Measurements from ENCODE around the gene ARFRP1.
"Not testable (repeated sequence)": the region's sequence is repeated elsewhere in the genome, so short reads cannot be mapped to it uniquely, and the experiment has no call there.

Gene ARFRP1

DNA sequence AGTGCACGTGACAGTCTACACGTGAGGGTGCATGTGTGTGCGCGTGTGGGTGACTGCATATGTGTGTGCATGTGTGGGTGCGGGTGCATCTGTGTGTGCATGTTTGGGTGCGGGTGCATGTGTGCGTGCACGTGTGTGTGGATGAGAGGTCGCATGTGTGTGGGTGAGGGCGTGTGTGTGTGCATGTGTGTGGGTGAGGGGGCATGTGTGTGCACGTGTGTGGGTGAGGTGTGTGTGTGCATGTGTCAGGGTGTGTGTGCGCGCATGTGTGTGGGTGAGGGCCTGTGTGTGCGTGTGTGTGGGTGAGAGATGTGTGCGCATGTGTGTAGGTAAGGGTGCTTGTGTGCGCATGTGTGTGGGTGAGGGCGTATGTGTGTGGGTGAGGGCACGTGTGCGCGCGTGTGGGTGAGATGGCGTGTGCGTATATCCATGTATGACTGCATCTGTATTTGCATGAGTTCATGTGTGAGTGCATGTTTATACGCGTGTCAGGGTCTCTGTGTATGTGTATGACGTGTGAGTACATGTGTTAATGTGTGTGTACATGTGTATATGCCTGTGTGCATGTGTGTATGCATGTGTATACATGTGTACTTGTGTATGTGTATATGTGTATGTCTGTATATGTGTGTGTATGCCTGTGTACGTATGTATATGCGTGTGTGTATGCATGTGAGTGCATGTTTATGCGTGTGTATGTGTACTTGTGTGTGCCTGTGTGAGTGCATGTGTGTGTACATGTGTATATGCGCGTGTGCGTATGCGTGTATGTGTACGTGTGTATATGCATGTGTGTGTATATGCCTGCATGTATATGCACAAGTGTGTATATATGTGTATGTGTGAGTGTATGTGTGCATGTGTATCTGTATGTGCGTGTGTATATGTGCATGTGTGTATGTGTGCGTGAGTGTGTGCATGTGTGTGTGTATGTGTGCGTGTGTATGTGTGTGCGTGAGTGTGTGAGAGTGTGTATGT is 24.6 kb upstream of the ARFRP1 start:
- DNase-seq (ENCODE audit: low read depth) = no peak

DNA sequence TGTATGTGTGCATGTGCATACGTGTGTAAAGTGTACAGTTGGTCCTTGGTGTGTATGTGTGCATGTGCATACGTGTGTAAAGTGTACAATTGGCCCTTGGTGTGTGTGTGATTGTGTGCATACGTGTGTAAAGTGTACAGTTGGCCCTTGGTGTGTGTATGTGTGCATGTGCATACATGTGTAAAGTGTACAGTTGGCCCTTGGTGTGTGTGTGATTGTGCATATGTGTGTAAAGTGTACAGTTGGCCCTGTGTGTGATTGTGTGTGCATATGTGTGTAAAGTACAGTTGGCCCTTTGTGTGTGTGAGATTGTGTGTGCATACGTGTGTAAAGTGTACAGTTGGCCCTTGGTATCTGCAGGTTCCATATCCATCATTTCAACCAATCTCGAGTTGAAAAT is 23.6 kb upstream of the ARFRP1 start:
- no peak for DNase-seq (ENCODE audit: low read depth)

DNA sequence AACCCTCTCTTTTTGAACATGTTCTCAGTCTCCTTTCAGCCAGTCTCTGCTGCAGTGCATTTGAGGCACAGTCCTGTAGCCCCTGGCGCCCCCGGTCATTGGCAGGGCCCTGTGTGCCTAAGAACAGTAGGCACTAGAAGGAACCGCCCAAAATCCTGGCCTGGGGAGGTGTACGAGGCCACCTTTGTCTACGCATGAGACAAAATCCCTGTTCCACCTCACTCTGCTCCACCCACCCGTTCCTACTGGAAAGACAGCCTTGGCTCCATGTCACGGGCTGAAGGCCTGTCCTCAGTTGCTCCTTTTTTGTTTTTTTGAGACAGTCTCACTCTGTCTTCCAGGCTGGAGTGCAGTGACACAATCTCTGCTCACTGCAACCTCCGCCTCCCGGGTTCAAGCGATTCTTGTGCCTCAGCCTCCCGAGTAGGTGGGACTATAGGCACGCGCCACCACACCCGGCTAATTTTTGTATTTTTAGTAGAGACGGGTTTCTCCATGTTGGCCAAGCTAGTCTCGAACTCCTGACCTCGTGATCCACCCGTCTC is 22.5 kb upstream of the ARFRP1 start:
- DNase-seq (ENCODE audit: low read depth) = not testable (repeated sequence)

DNA sequence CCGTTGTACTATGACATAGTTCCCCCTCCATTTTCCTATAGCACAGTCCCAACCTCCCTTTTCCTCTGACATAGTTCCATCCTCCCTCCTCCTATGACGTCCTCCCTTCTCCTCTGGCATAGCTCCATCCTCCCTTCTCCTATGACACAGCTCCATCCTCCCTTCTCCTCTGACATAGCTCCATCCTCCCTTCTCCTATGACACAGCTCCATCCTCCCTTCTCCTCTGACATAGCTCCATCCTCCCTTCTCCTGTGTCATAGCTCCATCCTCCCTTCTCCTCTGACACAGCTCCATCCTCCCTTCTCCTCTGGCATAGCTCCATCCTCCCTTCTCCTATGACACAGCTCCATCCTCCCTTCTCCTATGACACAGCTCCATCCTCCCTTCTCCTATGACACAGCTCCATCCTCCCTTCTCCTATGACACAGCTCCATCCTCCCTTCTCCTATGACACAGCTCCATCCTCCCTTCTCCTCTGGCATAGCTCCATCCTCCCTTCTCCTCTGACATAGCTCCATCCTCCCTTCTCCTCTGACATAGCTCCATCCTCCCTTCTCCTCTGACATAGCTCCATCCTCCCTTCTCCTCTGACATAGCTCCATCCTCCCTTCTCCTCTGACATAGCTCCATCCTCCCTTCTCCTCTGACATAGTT is 15.3 kb upstream of the ARFRP1 start:
- not testable (repeated sequence) for DNase-seq (ENCODE audit: low read depth)

DNA sequence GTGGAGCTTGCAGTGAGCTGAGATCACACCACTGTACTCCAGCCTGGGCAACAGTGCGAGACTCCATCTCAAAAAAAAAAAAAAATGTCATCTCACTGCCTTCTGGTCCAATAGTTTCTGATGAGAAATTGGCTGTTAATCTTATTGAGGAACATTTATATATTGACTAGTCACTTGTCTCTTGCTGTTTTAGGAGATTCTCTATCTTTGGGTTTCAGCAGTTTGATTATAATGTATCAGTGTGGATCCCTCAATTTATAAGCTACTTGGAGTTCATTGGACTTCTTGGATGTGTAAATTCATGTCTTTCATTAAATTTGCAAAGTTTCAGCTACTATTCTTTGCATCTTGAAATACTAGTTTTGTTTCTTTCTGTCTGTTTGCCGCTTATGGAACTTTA is 11.2 kb upstream of the ARFRP1 start:
- no peak for DNase-seq (ENCODE audit: low read depth)

DNA sequence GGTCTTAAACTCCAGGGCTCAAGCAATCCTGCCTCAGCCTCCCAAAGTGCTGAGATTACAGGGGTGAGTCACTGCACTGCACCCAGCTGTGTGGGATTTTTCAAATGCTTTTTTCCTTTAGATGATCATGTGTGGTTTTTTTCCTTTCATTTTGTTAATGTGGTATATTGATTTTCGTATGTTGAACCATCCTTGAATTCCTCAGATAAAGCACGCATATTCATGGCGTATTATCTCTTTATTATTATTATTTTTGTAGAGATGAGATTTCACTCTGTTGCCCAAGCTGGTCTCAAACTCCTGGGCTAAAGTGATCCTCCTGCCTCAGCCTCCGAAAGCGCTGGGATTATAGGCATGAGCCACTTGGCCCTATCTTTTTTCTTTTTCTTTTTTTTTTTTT is 7.1 kb upstream of the ARFRP1 start:
- no peak for DNase-seq (ENCODE audit: low read depth)

DNA sequence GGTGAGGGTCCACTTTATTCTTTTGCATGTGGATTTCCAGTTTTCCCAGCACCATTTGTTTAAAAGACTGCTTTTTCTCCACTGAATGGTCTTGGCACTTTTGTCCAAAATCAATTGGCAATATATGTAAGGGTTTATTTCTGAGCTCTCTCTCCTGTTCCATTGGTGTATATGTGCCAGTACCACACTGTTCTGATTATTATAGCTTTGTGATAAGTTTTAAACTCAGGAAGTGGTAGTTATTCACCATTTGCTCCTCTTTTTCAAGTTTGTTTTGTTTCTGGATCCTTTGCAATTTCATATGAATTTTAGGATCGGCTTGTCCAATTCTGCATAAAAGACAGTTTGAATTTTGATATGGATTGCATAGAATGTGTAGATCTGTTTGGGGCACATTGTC is 4.4 kb upstream of the ARFRP1 start:
- DNase-seq (ENCODE audit: low read depth) = no peak

DNA sequence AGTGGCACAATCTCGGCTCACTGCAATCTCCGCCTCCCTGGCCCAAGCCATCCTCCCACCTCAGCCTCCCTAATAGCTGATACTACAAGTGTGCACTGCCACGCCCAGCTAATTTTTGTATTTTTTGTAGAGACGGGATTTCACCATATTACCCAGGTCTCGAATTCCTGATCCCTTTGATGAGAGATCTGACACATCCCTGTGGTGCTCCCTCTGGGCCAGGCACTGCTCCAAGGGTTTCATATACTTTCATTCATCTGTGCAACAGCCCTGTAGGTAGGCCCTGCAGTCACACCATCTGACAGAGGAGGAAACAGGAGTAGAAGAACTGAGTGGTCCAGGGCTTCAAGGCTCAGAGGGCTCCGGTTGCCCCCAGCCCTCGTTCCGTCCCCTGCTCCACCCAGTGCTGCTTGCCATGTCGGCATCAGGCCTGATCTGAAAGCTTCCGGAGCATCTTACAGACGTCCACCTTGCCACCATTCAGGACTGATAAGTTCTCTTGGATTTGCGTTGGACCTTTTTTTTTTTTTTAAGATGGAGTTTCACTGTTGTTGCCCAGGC is 3.4 kb upstream of the ARFRP1 start:
- no peak for DNase-seq (ENCODE audit: low read depth)

DNA sequence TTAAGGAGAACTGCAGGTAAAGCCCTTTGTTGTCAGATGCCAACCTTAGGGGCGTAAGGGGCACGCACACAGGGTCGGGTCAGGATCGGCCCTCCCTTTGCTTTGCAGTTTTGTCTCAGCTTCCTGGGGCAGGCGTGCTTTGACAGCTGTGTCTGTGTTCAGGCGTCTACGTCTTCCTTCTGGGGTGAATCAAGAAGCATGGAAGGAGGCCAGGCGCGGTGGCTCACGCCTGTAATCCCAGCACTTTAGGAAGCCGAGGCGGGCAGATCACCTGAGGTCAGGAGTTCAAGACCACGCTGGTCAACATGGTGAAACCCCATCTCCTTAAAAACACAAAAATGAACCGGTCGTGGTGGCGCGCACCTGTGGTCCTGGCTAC is 1.4 kb upstream of the ARFRP1 start:
- no peak for DNase-seq (ENCODE audit: low read depth)

DNA sequence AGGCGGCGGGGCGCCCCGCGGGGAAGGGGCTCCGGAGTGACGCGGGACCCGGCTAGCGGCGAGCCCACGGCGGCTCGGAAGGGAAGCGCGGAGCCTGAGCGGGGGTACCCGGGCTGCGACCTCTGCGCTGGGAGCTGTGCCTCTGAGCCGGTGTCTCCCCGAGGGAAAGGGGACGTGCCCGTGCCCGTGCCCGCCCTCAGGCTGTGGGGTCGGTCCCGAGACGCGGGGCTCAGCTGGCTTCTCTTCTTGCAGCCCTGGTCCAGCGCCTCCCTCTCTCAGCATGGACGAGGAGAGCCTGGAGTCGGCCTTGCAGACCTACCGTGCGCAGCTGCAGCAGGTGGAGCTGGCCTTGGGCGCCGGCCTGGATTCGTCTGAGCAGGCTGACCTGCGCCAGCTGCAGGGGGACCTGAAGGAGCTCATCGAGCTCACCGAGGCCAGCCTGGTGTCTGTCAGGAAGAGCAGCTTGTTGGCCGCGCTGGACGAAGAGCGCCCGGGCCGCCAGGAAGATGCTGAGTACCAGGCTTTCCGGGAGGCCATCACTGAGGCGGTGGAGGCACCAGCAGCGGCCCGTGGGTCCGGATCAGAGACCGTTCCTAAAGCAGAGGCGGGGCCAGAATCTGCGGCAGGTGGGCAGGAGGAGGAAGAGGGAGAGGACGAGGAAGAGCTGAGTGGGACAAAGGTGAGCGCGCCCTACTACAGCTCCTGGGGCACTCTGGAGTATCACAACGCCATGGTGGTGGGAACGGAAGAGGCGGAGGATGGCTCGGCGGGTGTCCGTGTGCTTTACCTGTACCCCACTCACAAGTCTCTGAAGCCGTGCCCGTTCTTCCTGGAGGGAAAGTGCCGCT is 749 bp upstream of the ARFRP1 start:
- DNase-seq (ENCODE audit: low read depth) = no peak

DNA sequence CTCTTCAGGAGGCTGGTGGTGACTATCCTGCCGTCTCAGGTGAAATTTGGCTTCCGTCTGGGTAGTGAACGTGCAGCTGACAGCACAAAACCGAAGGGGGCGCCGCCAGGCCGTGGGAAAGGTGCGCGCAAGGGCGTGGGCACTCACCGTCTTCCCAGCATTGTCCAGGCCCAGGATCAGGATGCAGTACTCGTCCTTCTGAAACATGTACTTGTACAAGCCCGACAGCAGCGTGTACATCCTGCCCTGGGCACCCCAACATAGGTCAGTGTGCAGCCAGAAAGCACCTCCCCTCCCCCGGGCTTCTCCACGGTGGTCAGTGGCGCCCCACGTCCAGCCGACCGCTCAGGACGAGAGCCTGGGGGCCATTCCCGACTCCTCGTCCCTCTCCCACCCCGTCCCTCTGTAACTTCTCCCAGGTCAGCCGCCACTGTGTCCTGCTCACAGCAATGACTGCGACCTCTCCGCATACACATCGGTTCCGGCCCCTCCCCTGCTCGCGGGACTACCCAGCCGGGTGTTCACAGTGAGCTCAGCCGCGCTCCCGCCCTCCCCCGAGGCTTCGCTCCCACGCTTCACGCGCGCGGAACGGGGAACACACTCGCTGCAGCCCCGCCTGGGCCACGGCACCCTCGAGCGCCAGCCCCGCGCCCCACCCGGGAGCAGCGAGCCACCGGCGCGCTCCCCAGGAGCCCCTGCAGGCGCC is 771 bp downstream of the ARFRP1 start:
- DNase-seq (ENCODE audit: low read depth) = no peak

DNA sequence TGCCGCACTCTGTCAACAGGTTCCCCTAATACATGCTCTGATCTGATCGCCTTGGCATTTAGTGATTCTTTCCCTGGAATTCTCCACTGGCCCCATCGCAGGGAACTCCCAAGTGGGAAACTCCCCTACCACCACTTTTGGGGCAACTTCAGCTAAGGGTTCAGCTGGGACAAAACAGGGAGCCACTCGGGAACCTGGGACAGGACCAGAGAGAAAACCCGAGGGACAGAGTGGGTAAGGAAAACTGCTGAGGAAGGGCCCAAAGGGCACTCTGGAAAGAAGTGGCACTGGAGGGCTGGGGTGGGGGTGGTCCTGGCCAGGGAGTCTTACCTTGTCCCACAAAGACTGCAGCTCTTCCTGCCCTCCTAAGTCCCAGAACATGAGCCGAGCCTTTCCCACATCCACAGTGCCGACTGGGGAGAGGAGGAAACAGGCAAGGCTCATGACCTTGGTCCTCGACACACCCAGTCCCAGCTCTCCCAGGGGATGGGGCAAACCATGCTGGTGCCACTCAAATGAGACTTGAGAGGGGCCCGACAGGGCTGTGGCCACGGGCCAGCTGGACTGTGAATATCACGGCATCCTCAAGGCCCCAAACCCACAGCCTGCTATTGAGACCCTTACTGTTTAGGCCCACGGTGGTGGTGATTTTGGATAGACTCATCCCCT is 1.6 kb downstream of the ARFRP1 start:
- DNase-seq (ENCODE audit: low read depth) = no peak

DNA sequence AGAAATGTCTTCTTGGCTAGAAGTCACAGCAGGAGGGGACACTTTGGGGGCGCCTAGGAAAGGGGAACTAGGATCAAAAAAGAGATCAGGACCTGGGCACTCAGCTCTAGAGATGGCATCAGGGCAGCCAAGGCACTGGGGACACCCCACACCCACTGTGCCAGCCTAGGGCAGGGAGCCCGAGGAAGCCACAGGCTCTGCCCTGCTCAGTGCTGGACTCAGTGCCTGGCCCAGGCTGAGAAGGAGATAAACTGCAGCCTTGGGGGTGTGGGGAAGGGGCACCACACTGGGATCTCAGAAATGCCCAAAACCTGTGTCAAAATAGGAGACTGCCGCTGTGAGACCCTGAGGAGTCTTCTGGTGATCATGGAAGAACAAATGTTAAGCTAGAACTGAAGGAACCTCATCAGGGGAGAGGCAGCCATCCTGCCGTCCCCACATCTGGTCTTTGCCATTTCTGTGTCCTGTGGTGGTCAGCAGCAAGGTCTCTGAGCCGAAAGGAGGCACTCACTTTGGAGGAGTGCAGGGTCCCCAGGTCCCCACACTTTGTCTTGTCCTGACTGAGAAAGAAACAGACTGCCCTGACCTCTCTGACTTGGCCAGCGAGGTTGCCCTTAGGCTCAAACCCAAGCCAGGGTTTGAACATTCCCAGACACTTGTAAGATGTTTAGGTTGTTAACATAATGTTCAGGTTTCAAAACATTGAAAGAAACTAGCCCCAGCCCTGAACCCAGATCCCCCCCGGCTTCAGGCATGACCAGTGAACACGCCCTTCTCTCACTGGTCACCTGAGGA is 2.3 kb downstream of the ARFRP1 start:
- no peak for DNase-seq (ENCODE audit: low read depth)

DNA sequence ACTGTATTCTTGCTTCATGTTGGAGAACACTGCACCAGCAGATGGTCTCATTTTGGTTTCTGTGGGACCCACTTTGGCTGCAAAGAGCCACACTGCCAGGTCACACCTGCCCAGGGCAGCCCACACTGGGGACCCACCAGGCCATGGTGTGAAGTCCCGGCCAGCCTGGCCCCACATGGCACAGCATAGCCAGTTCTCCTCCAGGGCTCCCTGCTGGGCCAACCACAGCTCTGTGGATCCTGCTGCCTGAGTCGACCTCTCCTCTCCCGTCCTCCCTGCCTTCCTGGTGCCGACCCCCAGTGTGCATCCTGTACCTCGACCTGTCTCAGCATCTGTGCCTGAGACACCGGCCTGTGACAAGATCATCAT is 3.0 kb downstream of the ARFRP1 start:
- DNase-seq (ENCODE audit: low read depth) = no peak

DNA sequence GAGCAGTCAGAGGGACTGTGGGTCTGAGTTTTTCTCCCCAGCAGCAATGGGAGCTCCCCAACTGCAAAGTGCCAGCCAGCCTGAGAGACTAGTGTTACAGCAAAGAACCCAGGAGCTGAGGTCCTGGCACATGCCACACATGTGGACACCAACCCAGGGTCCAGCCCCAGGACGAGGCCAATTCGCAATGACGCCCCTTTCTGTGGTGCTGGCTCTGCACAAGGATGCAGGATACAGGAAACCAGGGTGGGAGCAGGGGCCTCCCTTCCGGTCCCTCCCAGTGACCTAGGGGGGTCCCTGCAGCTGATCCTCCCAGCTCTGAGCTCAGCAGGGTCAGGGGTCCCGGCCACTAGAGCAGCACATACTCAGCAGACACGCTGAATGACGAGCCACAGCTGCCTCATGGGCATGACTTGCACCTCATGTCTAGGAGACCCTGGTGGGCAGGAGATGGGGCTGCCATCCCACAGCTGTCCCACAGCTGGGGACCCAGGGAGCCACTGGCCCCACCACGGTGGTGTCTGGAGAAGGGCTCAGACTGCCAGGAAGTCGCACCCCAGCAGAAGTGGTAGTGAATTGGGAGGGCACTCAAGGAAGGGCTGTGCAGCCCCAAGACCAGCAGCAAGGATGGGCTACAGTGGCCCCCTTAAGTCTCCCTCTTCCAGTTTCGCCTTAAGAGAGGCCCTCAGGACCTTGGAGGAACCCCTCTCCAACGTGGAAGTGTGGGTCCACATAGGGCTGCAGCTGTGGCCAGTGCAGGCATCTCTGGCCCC is 3.6 kb downstream of the ARFRP1 start:
- no peak for DNase-seq (ENCODE audit: low read depth)

DNA sequence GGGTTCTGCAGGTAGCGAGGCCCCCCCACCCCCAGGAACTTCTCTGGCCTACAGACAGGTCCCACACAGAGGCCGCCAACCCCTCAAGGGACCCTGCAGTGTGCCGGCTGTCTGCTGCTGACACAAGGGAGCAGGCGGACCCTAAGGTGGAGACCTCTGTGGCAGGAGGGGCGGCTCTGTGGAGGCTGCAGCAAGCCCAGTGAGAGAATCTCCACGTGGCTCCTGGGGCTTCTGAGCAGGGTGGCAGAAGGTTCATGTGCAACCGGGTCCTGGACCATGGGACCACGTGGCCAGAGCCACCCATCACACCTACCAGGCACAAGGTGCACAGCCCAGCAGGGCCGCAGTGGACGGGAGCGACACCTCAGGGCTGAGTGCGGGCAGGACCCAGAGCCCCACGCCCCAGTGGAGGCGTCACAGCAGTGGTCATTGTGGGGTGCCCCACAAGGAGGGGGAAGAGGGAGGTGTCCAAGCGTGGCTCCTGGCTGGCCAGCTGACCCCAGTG is 4.3 kb downstream of the ARFRP1 start:
- DNase-seq (ENCODE audit: low read depth) = no peak

DNA sequence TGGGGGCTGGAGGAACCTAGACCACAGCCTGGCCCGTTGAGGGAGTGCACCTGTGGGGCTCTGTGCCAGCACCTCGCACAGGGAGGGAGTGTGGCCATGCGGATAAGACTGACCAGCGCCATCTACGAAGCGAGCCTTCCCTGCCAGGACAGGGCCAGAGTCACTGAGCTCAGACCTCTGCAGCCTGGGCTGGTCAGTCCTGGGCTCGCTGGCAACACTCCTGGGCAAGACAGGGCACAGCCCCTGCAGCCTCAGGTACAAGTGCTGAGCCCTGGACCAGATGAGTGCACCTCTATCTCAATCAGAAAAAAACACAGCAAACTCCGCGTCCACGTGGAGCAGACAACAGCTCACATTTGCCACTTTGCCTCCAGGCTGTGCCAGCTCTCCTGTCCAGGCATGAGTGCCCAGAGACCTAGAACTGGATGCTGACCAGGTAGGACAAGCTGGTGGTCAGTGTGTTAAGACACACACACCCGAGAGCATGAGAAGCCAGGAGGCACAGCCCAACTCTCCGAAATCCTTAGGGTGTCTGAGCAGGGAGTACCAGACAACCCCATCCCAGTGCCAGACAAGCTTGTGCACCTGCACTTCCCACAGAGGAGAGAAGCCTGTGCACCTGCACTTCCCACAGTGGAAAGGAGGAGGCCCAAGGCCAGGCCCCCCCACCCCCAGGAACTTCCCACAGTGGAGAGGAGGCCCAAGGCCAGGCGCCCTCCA is 4.9 kb downstream of the ARFRP1 start:
- no peak for DNase-seq (ENCODE audit: low read depth)

DNA sequence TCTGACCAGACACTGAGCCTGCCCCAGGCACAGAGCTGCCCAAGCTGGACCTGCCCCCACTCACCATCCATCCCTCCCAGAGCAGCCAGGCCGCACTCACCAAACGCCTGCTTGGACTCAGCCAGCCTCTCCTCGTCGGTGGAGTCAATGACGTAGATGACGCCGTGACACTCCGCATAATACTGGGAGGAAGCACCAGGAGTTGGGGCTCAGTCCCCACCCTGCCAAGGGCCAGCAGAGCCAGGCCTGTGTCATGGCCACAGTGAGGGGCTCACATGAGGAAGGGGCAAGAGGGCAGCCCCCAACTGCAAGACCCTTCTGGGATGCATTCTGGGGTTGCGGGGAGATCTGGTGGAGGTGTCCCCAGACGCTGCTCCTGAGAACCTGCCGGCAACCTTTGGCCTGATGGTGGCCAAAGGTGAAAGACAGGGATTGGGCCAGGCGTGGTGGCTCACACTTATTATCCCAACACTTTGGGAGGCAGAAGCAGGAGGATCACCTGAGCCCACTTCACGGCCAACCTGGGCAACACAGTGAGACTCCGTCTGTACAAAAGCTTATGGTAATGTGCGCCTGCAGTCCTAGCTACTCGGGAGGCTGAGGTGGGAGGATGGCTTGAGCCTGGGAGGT is 5.6 kb downstream of the ARFRP1 start:
- DNase-seq (ENCODE audit: low read depth) = no peak

Measured in CMK (cell line).